NCI-H2227 treated with DMSO at 0.1 percent for 48 hours (cell line): Measurements from ENCODE around the gene GJD2.

Source experiments
- DNase-seq: peaks from one replicate; lab custom pipeline; 2025; lab: John Stamatoyannopoulos, UW

The GJD2 gene

GRCh38 chr15:34773013-34773412, 18.2 kb upstream of the GJD2 start:
- no peak for DNase-seq

DNA sequence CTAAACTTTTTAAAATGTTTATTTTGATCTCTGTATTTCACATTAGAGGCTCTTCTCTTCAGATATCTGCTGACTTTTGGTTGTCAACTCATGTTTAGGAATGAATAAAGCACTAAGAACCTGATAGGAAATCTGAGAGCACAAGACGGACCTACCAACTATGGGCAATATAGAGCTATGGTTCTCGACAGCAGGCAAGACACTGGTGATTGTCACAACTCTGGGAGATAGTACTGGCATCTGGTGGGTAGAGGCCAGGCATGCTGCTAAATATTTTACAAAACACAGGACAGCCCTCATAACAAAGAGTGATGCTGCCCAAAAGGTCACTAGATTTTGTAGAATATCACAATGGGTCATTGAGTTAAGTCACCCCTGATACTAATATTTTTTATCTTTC, 17.5 kb upstream of the GJD2 start:
- no peak for DNase-seq

DNA sequence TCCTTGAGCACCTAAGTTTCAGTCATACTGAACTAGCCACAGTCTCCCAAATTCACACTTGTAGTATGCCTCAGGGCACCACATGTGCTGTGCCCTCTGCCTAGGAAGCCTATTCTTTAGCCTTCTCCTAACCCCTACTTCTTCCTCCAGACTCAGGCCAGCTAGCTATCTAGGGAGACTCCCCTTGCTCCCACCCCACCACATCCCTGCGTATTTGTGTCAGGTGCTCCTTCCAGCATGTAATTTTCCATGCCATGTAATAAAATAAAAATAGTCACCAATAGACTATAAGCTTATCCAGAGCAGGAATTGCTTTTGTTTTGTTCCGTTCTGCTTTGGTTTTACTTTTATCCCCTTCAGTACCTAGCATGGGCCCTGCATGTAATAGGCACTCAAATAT, 14.9 kb upstream of the GJD2 start:
- DNase-seq = no peak

- DNase-seq = no peak
Measured at GRCh38 chr15:34768530-34768929, 13.7 kb upstream of the GJD2 start.

DNA sequence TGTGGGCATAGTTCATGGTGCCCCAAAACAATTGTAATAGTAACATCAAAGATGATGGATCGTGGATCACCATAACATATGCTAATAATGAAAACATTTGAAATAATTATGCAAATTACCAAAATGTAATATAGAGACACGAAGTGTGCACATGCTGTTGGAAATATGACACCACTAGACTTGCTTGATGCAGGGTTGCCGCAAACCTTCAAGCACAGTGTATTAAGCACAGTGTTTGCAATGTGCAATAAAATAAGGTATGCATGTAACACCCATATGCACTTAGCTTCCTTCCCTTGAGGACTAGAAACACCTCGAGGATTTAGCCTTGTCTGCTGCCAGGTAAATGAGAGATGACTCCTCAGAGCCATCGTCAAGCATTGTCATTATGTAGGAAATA, 10.9 kb upstream of the GJD2 start:
- DNase-seq = no peak

DNA sequence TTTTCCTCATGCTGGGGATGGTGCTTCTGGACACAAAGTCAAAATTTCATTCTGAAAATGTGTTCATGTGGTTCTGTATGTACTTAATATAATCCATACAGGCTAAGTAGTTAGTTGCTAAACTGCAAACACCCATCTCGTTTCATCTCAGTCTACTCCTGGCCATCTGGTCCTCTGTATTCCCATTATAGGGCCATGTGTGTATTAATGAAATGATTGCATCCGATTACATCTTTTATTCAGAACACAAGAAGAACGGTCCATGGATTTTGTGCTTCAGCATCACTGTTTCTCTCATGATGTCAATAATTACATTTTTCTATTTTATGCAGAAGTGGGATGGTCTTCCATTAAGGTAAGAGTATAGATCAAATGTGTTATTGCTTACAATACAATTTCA, 6.1 kb upstream of the GJD2 start:
- DNase-seq = no peak

- no peak for DNase-seq
Measured at GRCh38 chr15:34759992-34760391, 5.2 kb upstream of the GJD2 start.

- no peak for DNase-seq
Measured at GRCh38 chr15:34759347-34759746, 4.5 kb upstream of the GJD2 start.

DNA sequence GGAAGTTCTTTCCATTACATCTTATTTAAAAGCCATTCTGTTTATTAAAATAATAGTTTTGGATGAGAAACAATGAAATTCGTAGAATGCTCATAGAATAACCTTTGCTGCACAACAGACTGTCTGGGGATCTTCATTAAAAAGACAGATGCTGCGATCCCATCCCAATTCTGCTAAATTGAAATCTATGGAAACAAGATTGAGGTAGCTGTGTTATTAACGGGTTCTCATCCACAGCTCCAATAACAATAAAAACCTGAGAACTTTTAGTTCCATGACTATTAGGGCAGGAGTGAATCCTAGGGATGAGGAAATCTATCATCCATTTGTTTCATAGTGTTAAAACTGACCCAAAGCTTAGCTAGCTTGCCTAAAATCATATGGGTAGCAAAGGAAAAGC, 2.5 kb upstream of the GJD2 start:
- DNase-seq = no peak

DNA sequence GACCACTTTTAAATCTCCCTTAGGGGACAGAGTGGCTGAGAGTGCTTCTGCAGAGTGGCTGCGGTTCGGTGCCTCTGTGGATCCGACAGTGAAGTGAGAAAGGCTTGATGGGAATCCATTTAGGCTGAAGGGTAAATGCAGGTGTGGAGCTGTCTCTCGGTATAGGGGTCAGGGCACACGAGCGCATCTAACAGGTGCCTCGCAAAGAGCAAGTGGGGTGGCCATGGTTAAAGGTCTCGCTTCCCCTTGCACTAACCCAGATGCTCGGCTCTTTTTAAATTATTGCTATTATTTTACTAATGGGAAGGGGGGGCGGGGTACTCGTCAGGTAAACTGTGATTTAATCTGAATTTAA, 598 bp upstream of the GJD2 start:
- no peak for DNase-seq

DNA sequence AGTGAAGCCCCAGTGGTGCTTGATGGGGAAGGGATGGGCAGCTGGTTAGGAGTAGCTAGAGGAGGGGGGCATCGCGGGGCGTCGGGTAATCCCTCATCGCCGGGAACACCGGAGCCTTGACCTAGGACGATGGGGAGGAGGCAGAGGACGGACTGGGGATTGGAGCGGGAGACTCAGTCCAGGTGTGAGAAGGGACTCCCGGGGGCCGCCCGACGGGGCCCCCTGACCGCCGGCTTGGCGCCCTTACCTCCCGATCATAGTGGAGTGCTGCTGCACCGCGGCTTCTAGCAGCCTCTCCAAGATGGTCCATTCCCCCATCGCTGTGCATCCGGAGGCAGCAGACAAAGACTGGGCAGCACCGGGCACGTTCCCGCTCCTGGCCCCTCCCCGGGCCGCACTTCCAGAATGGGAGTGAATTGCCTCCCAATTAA, 612 bp downstream of the GJD2 start:
- DNase-seq = no peak

DNA sequence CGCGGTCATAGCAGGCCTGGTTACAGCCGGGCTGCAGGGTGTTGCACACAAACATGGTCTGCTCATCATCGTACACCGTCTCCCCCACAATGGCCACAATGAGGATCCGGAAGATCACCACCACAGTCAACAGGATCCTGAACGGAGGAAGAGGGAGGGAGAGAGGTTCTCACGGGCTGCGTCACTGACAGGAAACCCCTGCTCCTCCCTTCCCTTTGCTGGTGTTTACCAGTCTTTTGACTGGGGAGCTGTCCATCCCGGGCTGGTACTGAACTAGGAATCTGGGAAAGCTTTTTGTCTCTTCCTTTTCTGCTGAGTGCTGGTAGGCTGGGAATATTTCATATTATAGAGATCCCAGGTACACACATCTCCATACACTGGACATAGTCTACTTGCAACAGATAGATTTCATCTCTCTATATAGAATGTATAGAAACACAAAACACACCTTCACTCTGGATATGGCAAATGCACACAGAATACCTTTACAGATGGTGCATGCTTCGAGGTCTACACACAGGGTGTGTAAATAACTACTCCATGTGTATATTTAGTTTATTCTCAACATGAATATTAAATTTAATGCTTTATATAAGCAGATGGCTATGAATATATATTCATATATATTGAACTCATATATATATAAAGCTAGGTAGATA, 1.4 kb downstream of the GJD2 start:
- no peak for DNase-seq

GRCh38 chr15:34749691-34750090, 5.1 kb downstream of the GJD2 start:
- no peak for DNase-seq

DNA sequence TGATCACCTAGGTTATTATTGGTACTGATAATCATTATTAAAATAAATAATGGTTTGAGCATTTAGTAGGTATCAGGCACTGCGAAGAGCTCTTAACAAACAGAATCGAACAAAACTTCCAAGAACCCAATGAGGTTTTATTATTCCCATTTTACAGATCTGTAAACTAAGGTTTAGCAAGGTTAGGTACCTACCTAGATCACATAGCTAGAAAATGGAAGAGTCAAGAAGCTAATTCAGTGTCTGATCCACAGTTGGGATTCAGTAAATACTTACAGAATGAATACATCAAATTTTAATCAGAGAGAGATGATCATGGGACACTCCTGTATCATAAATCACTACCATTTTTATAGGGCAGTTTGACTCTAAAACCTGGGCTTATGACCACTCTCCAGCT, 15.5 kb downstream of the GJD2 start:
- DNase-seq = no peak

- no peak for DNase-seq
Measured at GRCh38 chr15:34738002-34738401, 16.8 kb downstream of the GJD2 start.

- DNase-seq = no peak
Measured at GRCh38 chr15:34737477-34737876, 17.3 kb downstream of the GJD2 start.

- no peak for DNase-seq
Measured at GRCh38 chr15:34734303-34734702, 20.5 kb downstream of the GJD2 start.

DNA sequence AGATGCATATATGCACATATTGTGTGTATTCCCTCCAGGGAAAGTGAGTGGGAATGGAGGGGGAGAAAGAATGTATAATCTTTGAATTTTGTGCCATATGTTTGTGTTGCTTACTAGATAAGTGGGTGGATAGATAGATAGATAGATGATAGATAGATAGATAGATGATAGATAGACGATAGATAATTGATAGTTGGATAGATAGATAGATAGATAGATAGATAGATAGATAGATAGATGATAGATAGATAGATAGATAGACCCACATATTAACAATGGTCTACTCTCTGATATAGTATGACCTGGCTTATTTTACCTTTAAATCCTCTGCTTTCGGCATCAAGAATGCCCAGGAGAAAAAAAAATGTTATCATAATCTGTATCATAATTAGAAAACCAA, 21.2 kb downstream of the GJD2 start:
- DNase-seq = no peak

DNA sequence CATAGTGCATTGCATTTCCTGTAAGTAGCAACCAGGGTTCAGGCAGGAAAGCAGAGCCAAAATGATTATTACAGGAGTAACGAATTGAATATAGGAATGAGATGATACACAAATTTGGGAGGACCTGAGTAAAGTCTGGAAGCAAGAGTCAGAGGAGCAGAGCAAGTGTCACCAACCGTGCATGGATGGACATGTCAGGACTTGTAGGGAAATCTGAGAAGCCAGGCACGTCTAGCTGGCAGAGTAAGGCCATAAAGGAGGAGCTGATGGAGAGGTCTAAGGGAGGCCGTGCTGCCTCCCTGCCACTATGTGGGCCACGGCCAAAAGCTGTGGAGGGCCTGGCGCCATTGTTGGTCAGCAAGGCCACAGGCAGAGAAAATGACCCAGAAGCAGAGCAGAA, 22.4 kb downstream of the GJD2 start:
- DNase-seq = no peak

GRCh38 chr15:34730701-34731100, 24.1 kb downstream of the GJD2 start:
- no peak for DNase-seq

DNA sequence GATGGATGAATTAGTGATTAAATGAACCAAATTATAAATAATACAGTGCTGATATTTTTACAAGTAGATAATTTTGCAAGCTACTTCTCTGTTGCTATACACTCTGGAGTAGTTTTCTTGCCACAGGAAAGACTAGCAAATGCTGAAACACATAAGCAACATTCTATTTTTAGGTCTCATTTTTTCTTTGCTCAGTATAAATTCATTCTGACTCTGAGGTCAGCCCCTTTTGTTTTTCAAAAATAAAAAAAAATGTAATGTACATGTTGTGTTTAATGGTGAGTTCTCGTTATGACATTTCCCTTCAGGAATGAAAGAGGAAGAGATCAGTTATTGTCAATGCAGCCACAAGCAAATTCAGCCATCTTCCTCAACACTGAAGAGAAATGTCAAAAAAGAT, 24.9 kb downstream of the GJD2 start:
- DNase-seq = no peak

DNA sequence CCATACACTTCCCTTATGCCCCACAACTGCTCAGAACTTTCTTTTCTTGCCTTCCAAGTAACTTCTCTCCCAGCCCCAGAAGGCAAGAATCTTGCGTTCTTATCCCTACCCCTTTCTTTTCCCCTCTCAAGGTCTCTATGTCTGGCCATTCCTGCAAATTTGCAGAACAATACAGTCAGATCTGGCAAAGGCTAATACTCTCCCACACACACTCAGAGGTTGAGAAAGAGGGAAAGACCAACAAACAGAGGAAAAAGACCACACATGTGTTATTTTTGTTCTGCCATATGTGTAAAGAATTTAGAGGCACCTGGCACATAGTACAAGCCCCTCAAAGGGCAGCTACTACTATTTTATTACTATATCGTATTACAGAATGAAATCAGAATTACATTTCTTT, 25.7 kb downstream of the GJD2 start:
- DNase-seq = no peak

DNA sequence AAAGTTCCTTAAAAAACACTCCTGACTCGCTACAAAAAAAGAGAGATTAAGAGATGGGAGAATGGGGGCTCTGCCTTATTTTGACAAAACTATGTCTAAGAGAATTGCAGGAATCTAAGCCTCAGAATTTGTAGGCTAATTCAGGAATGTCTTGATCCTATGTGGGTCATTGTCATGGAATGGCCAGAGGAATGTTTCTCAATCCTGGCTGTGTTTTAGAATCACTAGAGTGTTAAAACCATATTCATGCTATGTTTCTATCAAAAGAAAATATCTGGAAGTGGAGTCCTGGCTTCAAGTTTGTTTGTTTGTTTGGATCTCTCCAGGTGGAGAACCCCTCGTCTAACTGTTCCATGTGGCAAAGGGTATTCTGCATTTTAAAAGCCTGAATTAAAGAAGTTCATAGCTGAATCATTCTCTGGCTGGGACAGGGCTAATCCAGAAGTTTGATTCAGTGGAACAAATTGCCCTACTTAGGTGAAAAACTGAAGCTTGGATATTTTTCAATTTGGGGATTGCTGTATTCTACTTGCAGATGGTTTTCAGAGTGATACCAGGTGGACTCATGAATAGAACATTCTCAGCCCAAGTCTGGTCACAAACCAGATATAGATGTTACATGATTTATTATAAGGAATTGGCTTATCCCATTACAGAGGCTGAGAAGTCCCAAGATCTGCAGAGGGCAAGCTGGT, 28.2 kb downstream of the GJD2 start:
- no peak for DNase-seq

DNA sequence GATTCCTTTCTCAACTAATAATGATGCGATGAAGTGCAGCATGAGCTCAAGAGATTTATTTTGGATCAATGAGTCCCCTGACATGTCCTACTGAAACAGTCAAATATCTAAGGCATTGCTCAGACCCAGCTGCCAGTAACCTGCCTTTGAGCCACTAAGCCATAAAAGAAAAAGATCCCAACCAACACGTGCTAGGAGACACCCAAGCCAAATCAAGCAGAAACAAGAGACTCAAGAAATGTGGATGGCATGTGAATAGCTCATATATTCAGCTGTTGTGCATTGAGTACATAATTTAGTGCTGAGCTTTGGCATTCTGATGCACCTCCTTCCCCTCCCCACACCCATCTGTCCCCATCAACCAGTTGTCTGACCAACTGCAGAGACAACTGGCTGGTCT, 29.2 kb downstream of the GJD2 start:
- DNase-seq = no peak
